Activated T-helper 17 cell treated with anti-CD3 and anti-CD28 coated beads, Interleukin-2, amount 50 U/mL, for 72 hours (primary cell): ENCODE measurements around the gene NCOA4. TPM values are rescaled to one million over a fixed set of nuclear protein-coding genes. Genes with fewer than 3 reads are reported as not detected.
A peak's percentile ranks its signal among the peaks of the same experiment; 100 is the strongest.
"Not testable (repeated sequence)": the region's sequence is repeated elsewhere in the genome, so short reads cannot be mapped to it uniquely, and the experiment has no call there.

Experiments used
- ATAC-seq: fragments of 150-1000 bp; cut with Tn5 transposase; replicated peaks from 2 replicates; pipeline ENCODE4 v1.10.0; 2021; ENCODE audit warnings: mild to moderate bottlenecking, moderate library complexity
- H3K27ac Mint-ChIP-seq: one replicate; pipeline ENCODE4 v1.8.0; 2022; ENCODE audit warnings: mixed read lengths
- H3K27me3 Mint-ChIP-seq: one replicate; pipeline ENCODE4 v1.8.0; 2022; ENCODE audit warnings: mixed read lengths
- H3K36me3 Mint-ChIP-seq: one replicate; pipeline ENCODE4 v1.8.0; 2022; ENCODE audit warnings: low read depth, mild to moderate bottlenecking, mixed read lengths
- H3K4me1 Mint-ChIP-seq: one replicate; pipeline ENCODE4 v1.8.0; 2022; ENCODE audit warnings: mixed read lengths
- H3K4me3 Mint-ChIP-seq: one replicate; pipeline ENCODE4 v1.8.0; 2022; ENCODE audit warnings: mild to moderate bottlenecking, mixed read lengths
- H3K9me3 Mint-ChIP-seq: one replicate; pipeline ENCODE4 v1.8.0; 2022; ENCODE audit warnings: mixed read lengths
- total RNA-seq, 2 donors: library from RNA; stranded (reverse); gene quantifications; one replicate each; pipeline ENCODE4 v1.2.3, GENCODE V29; 2022

NCOA4 gene
- total RNA-seq, 2 donors from 2014 or later, result 74.0 to 114 TPM

GRCh38 chr10:45999955-46000354 is 30.5 kb downstream of the NCOA4 start:
- ATAC-seq, H3K4me1 Mint-ChIP-seq, H3K27ac Mint-ChIP-seq, H3K4me3 Mint-ChIP-seq, H3K27me3 Mint-ChIP-seq, H3K9me3 Mint-ChIP-seq: not testable (repeated sequence)
- H3K36me3 Mint-ChIP-seq, result peaks cover 91% of the 10 kb centered on the region

GRCh38 chr10:45997994-45998763 is 32.2 kb downstream of the NCOA4 start:
- Mint-ChIP-seq H3K36me3 (peaks cover 87% of the 10 kb centered on the region), H3K4me3 (no peak overlapping the region), H3K27me3 (no peaks in the 10 kb centered on the region), H3K4me1 (no peaks in the 10 kb centered on the region), H3K27ac (no peak overlapping the region), H3K9me3 (no peaks in the 10 kb centered on the region)
- no peak for ATAC-seq

- Mint-ChIP-seq H3K4me3 (no peak overlapping the region), H3K27me3 (no peaks in the 10 kb centered on the region), H3K9me3 (no peaks in the 10 kb centered on the region), H3K36me3 (peaks cover 87% of the 10 kb centered on the region), H3K4me1 (no peaks in the 10 kb centered on the region), H3K27ac (peak overlapping the region; percentile 20)
- ATAC-seq, result no peak
Observed at GRCh38 chr10:45997557-45997956, 32.9 kb downstream of the NCOA4 start.

- peaks cover 76% of the 10 kb centered on the region for H3K36me3 Mint-ChIP-seq
- H3K27ac Mint-ChIP-seq, H3K27me3 Mint-ChIP-seq, ATAC-seq, H3K4me1 Mint-ChIP-seq, H3K9me3 Mint-ChIP-seq, H3K4me3 Mint-ChIP-seq: not testable (repeated sequence)
Observed at GRCh38 chr10:45985590-45985989, 44.8 kb downstream of the NCOA4 start.

GRCh38 chr10:45984473-45984872 is 46.0 kb downstream of the NCOA4 start:
- H3K4me3 Mint-ChIP-seq, H3K27ac Mint-ChIP-seq, ATAC-seq, H3K4me1 Mint-ChIP-seq, H3K27me3 Mint-ChIP-seq, H3K9me3 Mint-ChIP-seq: not testable (repeated sequence)
- H3K36me3 Mint-ChIP-seq, result peaks cover 68% of the 10 kb centered on the region

GRCh38 chr10:45983538-45984186 is 46.8 kb downstream of the NCOA4 start:
- not testable (repeated sequence) for H3K27ac Mint-ChIP-seq, H3K4me1 Mint-ChIP-seq, H3K9me3 Mint-ChIP-seq, H3K27me3 Mint-ChIP-seq, H3K4me3 Mint-ChIP-seq
- H3K36me3 Mint-ChIP-seq, result peaks cover 67% of the 10 kb centered on the region
- peak; percentile 68 for ATAC-seq

- H3K4me1 Mint-ChIP-seq, H3K9me3 Mint-ChIP-seq: not testable (repeated sequence)
Observed at GRCh38 chr10:45981367-45981766, 49.1 kb downstream of the NCOA4 start.

GRCh38 chr10:45978554-45978953 is 51.9 kb downstream of the NCOA4 start:
- not testable (repeated sequence) for H3K4me1 Mint-ChIP-seq, H3K27me3 Mint-ChIP-seq, H3K27ac Mint-ChIP-seq, H3K4me3 Mint-ChIP-seq, H3K9me3 Mint-ChIP-seq
- ATAC-seq, result peak; percentile 32
- peaks cover 58% of the 10 kb centered on the region for H3K36me3 Mint-ChIP-seq

More at GRCh38 chr10:45981367-45981766, 49.1 kb downstream of the NCOA4 start:
- not testable (repeated sequence) for H3K27ac Mint-ChIP-seq, ATAC-seq, H3K27me3 Mint-ChIP-seq, H3K4me3 Mint-ChIP-seq
- H3K36me3 Mint-ChIP-seq, result peaks cover 61% of the 10 kb centered on the region

- ATAC-seq, H3K27me3 Mint-ChIP-seq, H3K9me3 Mint-ChIP-seq: not testable (repeated sequence)
- Mint-ChIP-seq H3K36me3 (peaks cover 38% of the 10 kb centered on the region), H3K27ac (peak overlapping the region; percentile 72), H3K4me1 (peaks cover 20% of the 10 kb centered on the region), H3K4me3 (peak overlapping the region; percentile 96)
Observed at GRCh38 chr10:45974041-45974440, 56.4 kb downstream of the NCOA4 start.

GRCh38 chr10:45972813-45973169 is 57.6 kb downstream of the NCOA4 start:
- Mint-ChIP-seq H3K36me3 (peaks cover 36% of the 10 kb centered on the region), H3K4me3 (peak overlapping the region; percentile 96), H3K27ac (peak overlapping the region; percentile 95), H3K4me1 (peaks cover 20% of the 10 kb centered on the region)
- H3K27me3 Mint-ChIP-seq, H3K9me3 Mint-ChIP-seq: not testable (repeated sequence)
- ATAC-seq, result peak; percentile 11

GRCh38 chr10:45972106-45972812 is 58.2 kb downstream of the NCOA4 start, which contains the start of gene TIMM23:
TIMM23 (plus strand) TSS chr10:45972489; CDS start chr10:45972625, 136 bp downstream.
- peak; percentile 91 for ATAC-seq
- H3K4me1 Mint-ChIP-seq, result peaks cover 20% of the 10 kb centered on the region
- not testable (repeated sequence) for H3K9me3 Mint-ChIP-seq, H3K27me3 Mint-ChIP-seq
- H3K4me3 Mint-ChIP-seq, result peak within 1 kb of the TSS; percentile 96
- H3K36me3 Mint-ChIP-seq, result peaks cover 31% of the 10 kb centered on the region
- H3K27ac Mint-ChIP-seq, result peak within 1 kb of the TSS; percentile 95

GRCh38 chr10:45971742-45972105 is 58.7 kb downstream of the NCOA4 start:
- Mint-ChIP-seq H3K4me3 (peak overlapping the region; percentile 96), H3K36me3 (peaks cover 26% of the 10 kb centered on the region), H3K4me1 (peaks cover 20% of the 10 kb centered on the region), H3K27ac (peak overlapping the region; percentile 95)
- H3K9me3 Mint-ChIP-seq, H3K27me3 Mint-ChIP-seq: not testable (repeated sequence)
- ATAC-seq, result peak; percentile 47

GRCh38 chr10:45971019-45971418 is 59.4 kb downstream of the NCOA4 start:
- peaks cover 20% of the 10 kb centered on the region for H3K4me1 Mint-ChIP-seq
- not testable (repeated sequence) for H3K9me3 Mint-ChIP-seq, H3K27me3 Mint-ChIP-seq, ATAC-seq, H3K27ac Mint-ChIP-seq
- peaks cover 22% of the 10 kb centered on the region for H3K36me3 Mint-ChIP-seq
- peak overlapping the region; percentile 96 for H3K4me3 Mint-ChIP-seq

GRCh38 chr10:45962686-45963452 is 67.6 kb downstream of the NCOA4 start:
- peaks cover 17% of the 10 kb centered on the region for H3K36me3 Mint-ChIP-seq
- H3K4me1 Mint-ChIP-seq, H3K4me3 Mint-ChIP-seq, H3K27me3 Mint-ChIP-seq, ATAC-seq, H3K9me3 Mint-ChIP-seq, H3K27ac Mint-ChIP-seq: not testable (repeated sequence)
